OCI-LY3 (cell line): ENCODE results near the gene ZBED2.

Experiments
- EZH2phosphoT487 ChIP-seq: fragments of 200-600 bp; shearing (Covaris generic); IDR thresholded peaks from 2 replicates; pipeline ENCODE4 v1.6.1; 2018; ENCODE audit warnings: antibody characterized with exemption, mixed run types, low read depth
- TF ChIP-seq, protein P1 (sequence below): fragments of 200-600, 300-600 bp; sonication (generic); IDR thresholded peaks from 2 replicates; pipeline ENCODE4 v1.5.1; 2014; ENCODE audit warnings: antibody characterized with exemption, low read length, low read depth

DNA sequence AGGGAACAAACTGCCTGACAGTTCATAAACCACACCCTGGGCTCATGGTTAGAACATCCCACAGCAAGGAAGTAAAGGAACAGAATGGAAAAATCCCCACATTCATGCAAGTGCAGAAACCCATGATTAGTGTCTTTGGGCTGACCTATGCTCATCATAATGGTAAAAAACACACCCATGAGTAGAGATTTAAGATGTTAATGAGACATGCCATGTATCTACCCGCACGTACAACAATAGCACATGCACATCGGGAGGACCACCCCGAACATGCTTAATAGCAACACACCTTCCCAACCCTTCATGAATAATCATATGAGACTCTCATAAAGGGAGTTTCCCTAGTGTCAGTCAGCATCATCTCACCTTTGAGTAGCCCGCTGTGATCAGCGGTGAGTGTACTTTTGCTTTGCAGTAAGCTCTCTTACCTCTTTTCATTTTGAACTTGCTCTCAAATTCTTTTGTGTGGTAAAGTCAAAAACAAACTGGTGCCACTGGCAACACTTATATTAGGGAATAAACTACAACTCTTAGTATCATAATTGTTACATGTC, 23.2 kb downstream of the ZBED2 start:
- TF ChIP-seq, protein P1, sequence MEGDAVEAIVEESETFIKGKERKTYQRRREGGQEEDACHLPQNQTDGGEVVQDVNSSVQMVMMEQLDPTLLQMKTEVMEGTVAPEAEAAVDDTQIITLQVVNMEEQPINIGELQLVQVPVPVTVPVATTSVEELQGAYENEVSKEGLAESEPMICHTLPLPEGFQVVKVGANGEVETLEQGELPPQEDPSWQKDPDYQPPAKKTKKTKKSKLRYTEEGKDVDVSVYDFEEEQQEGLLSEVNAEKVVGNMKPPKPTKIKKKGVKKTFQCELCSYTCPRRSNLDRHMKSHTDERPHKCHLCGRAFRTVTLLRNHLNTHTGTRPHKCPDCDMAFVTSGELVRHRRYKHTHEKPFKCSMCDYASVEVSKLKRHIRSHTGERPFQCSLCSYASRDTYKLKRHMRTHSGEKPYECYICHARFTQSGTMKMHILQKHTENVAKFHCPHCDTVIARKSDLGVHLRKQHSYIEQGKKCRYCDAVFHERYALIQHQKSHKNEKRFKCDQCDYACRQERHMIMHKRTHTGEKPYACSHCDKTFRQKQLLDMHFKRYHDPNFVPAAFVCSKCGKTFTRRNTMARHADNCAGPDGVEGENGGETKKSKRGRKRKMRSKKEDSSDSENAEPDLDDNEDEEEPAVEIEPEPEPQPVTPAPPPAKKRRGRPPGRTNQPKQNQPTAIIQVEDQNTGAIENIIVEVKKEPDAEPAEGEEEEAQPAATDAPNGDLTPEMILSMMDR: no peak
- no peak for TF ChIP-seq EZH2phosphoT487
